Measurements from ENCODE around the gene SRPK2.
"Not testable (repeated sequence)": the region's sequence is repeated elsewhere in the genome, so short reads cannot be mapped to it uniquely, and the experiment has no call there.

GRCh38 chr7:105360149-105360548 lies 28.6 kb downstream of the SRPK2 start:
- not testable (repeated sequence) for TF ChIP-seq CTCF (IDR thresholded peaks at IDR 0.05); EZH2 (IDR thresholded peaks at IDR 0.05; ENCODE audit: borderline replicate concordance, insufficient read depth, low read depth, low read length, poor library complexity, severe bottlenecking)
